ENCODE measurements around the gene IRGQ. TPM values are rescaled to one million over a fixed set of nuclear protein-coding genes. Genes with fewer than 3 reads are reported as not detected.

IRGQ gene
- total RNA-seq, 1 experiment from 2014 or later: 38.1 TPM

GRCh38 chr19:43619262-43620060, 23.5 kb upstream of the IRGQ start, which contains the start of gene ZNF428 (continued):
- TF ChIP-seq CREM (CRISPR knock-in tag; IDR thresholded peaks at IDR 0.05): 0 out of 2 replicates have a peak, but pooled peaks have one; percentile 45
- TF ChIP-seq TP53 (CRISPR knock-in tag; IDR thresholded peaks at IDR 0.05): 0 out of 2 replicates have a peak, but pooled peaks have one; percentile 81
- TF ChIP-seq ZBTB43 (CRISPR knock-in tag; IDR thresholded peaks at IDR 0.05): peak; percentile 93
- no peak for TF ChIP-seq ZNF121 (CRISPR knock-in tag; IDR thresholded peaks at IDR 0.05)
- TF ChIP-seq NR2C2 (CRISPR knock-in tag; IDR thresholded peaks at IDR 0.05): no peak
- TF ChIP-seq MXD4 (CRISPR knock-in tag; IDR thresholded peaks at IDR 0.05; ENCODE audit: borderline replicate concordance): no peak
- no peak for TF ChIP-seq AFF4 (CRISPR knock-in tag; IDR thresholded peaks at IDR 0.05; ENCODE audit: borderline replicate concordance)
- TF ChIP-seq NR3C1 (CRISPR knock-in tag; conservative IDR thresholded peaks at IDR 0.05; ENCODE audit: low read depth): no peak
- TF ChIP-seq E2F4 (CRISPR knock-in tag; IDR thresholded peaks at IDR 0.05; ENCODE audit: borderline replicate concordance, low read depth): no peak
- TF ChIP-seq NFE2L1 (CRISPR knock-in tag; IDR thresholded peaks at IDR 0.05): peak; percentile 60; the same call in 1 of the 2 replicates
- TF ChIP-seq E2F5 (CRISPR knock-in tag; IDR thresholded peaks at IDR 0.05): peak; percentile 90
- no peak for TF ChIP-seq ZNF263 (CRISPR knock-in tag; IDR thresholded peaks at IDR 0.05; ENCODE audit: low read depth)
- TF ChIP-seq ARID4B (CRISPR knock-in tag; IDR thresholded peaks at IDR 0.05; ENCODE audit: borderline replicate concordance): peak; percentile 39; the same call in 1 of the 2 replicates
- no peak for TF ChIP-seq RORB (CRISPR knock-in tag; IDR thresholded peaks at IDR 0.05)
- TF ChIP-seq, protein P1, sequence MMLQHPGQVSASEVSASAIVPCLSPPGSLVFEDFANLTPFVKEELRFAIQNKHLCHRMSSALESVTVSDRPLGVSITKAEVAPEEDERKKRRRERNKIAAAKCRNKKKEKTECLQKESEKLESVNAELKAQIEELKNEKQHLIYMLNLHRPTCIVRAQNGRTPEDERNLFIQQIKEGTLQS (CRISPR knock-in tag; conservative IDR thresholded peaks at IDR 0.05): no peak
- TF ChIP-seq FOXJ3 (CRISPR knock-in tag; IDR thresholded peaks at IDR 0.05; ENCODE audit: borderline replicate concordance): no peak
- TF ChIP-seq CREB1 (CRISPR knock-in tag; IDR thresholded peaks at IDR 0.05): peak; percentile 26; the same call in 1 of the 2 replicates
- TF ChIP-seq IRF1 (CRISPR knock-in tag; IDR thresholded peaks at IDR 0.05): peak; percentile 86
- no peak for TF ChIP-seq TEAD4 (CRISPR knock-in tag; IDR thresholded peaks at IDR 0.05)
- TF ChIP-seq, protein P2, sequence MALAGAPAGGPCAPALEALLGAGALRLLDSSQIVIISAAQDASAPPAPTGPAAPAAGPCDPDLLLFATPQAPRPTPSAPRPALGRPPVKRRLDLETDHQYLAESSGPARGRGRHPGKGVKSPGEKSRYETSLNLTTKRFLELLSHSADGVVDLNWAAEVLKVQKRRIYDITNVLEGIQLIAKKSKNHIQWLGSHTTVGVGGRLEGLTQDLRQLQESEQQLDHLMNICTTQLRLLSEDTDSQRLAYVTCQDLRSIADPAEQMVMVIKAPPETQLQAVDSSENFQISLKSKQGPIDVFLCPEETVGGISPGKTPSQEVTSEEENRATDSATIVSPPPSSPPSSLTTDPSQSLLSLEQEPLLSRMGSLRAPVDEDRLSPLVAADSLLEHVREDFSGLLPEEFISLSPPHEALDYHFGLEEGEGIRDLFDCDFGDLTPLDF (CRISPR knock-in tag; IDR thresholded peaks at IDR 0.05): peak; percentile 17; the same call in 1 of the 2 replicates
- no peak for TF ChIP-seq ATF2 (CRISPR knock-in tag; IDR thresholded peaks at IDR 0.05; ENCODE audit: borderline replicate concordance, low read depth)

All from WTC11 (cell line).